ENCODE results near the gene CADM1.

CADM1 gene

GRCh38 chr11:115168229-115168671, 336.0 kb downstream of the CADM1 start:
- DNase-seq, result no peak

DNA sequence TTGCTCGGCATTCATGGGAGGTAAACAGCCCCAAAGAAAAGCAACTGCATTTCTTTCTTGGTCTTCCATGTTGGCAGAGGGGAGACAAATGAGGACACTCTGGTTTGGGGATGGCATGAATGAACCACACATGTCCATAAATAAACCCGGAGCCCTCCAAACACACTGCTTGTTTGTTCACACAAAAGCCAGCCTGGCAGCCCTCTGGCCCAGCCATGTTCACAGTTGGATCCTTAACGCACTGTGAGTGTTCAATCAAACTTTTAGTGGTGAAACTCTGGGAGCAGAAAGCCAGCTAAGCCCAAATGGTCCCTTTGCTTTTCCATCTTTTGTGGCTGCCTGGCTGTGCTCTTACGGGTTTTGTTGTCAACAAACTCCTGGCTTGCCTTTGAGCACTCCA, 336.8 kb downstream of the CADM1 start:
- DNase-seq, result no peak

- no peak for DNase-seq
Measured at GRCh38 chr11:115166820-115167219, 337.4 kb downstream of the CADM1 start.

- no peak for DNase-seq
Measured at GRCh38 chr11:115164774-115165173, 339.4 kb downstream of the CADM1 start.

GRCh38 chr11:115162919-115163318, 341.3 kb downstream of the CADM1 start:
- DNase-seq, result no peak

- DNase-seq, result no peak
Measured at GRCh38 chr11:115161876-115162275, 342.3 kb downstream of the CADM1 start.

DNA sequence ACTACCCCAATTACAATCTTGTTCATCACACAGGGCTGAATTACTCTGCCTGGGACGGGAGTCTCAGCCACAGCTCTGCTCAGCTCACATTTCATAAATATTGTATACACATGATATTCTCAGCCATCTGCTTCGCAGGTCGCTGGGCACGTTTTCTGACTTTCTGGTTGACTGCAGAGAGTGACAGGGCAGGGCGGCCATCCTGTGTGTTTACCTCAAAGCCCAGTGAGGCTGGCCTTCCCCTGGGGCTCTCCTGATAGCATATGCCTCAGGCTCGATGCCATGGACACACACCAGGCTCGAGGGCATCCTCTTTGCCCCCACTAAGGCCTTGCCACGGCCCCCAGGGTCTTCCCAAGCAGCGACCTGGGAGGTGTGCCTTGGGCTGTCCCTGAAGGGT, 345.0 kb downstream of the CADM1 start:
- DNase-seq, result no peak

DNA sequence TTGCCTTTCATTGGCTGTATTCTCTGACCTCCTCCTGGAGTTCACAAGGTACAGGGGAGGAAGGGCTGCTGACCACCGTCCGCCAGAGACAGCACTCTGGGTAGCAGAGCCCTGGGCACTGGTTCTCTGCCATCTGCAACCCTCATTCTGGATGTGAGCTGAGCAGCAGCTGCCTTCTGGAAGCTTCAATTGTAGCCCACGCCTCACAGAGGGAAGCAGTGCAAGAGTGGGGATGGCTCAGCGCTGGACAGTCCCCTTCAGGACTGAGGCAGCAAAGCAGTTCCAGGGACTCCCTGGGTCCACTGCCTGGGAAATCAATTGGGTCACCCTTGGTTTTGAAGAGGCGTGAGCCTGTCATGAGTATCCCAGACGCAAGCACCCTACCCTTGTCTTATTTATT, 346.2 kb downstream of the CADM1 start:
- no peak for DNase-seq

DNA sequence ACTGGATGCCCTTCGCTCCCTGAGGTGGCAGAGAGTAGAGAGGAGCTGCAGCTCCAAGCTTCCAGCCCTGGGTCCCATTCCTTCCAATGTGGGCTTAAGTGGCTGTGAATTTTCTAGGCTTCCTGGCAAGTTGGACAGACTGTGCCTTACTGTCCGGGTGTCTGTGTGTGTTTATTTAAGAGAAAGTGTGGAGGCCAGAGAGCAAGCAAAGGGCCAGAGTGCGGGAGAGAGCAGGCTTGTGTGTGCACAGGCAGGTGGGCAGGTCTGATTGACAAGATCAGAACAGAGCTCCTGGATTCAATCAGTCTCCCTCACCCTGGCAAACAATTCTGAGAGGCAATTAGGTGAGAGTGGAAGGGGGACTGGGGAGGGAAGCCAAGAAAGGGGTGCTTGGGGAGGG, 347.0 kb downstream of the CADM1 start:
- no peak for DNase-seq

- no peak for DNase-seq
Measured at GRCh38 chr11:115155978-115156377, 348.2 kb downstream of the CADM1 start.

- DNase-seq, result no peak
Measured at GRCh38 chr11:115155320-115155719, 348.9 kb downstream of the CADM1 start.

GRCh38 chr11:115154355-115154736, 349.9 kb downstream of the CADM1 start:
- DNase-seq, result no peak

DNA sequence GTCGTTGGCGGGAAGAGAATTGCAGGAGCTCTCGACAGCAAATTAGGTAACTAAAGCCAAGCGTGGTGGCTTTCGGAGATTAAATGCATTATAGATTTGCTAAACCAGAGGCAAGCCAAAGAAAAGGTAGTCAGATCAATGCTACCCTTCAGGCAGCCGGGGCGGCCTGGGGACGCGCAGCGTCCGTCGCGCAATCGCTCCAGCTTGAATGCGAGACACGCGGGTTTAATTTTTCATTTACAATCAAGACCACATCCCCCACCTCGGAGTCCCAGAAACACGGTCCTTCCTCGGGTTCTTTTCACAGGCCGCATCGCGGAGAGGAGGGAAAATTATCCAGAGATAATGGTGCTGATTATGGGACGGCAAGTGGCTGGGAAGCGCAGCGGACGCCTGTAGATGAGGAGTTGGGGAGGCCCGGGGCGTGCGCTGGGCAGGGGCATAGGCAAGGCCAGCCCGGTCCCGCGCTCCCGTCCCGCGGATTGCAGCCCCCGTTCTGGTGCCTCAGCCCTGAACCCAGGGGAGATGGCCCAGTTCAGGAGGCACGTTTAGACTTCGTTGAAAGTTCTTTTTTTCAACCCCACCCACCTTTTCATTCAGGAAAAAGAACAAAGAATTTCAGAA, 350.4 kb downstream of the CADM1 start:
- no peak for DNase-seq

DNA sequence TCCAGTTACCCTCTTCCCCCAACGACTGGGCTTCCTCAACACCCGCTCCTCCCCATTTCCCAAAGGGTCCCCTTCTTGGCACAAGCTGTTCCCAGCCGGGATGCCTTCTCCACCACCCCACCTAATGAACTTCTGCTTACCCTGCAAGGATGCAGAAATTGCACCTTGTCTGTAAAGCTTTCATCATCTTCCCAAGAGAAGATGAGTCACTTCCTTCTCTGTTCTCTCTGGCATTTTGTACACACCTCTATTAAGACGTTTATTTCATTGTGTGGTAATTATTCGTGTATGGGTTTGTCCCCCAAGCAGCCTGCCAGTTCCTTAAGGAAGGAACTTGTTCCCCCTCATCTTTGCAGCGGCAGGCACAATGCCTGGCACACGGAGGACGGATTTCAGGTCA, 351.1 kb downstream of the CADM1 start:
- no peak for DNase-seq

- no peak for DNase-seq
Measured at GRCh38 chr11:115151010-115151409, 353.2 kb downstream of the CADM1 start.

- no peak for DNase-seq
Measured at GRCh38 chr11:115148691-115149090, 355.5 kb downstream of the CADM1 start.

- DNase-seq, result no peak
Measured at GRCh38 chr11:115148101-115148500, 356.1 kb downstream of the CADM1 start.

DNA sequence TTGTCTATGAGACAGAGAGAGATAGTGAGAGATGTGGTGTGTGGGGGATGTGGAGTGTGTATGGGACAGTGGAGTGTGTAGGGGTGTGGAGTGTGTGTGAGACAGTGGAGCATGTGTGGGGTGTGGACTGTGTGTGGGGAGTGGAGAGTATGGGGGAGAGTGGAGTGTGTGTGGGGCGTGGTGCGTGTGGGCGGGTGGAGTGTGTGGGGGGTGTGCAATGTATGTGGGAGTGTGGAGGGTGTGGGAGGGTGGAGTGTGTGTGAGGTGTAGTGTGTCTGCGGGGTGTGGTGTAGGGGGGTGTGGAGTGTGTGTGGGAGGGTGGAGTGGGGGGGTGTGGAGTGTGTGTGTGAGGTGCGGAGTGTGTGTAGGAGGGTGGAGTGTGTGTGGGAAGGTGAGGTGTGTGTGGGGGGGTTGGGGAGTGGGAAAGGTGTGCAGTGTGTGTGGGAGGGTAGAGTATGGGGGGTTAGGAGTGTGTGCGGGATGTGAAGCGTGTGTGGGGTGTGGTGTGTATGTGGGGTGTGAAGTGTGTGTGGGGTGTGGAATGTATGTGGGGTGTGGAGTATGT, 356.9 kb downstream of the CADM1 start:
- no peak for DNase-seq

DNA sequence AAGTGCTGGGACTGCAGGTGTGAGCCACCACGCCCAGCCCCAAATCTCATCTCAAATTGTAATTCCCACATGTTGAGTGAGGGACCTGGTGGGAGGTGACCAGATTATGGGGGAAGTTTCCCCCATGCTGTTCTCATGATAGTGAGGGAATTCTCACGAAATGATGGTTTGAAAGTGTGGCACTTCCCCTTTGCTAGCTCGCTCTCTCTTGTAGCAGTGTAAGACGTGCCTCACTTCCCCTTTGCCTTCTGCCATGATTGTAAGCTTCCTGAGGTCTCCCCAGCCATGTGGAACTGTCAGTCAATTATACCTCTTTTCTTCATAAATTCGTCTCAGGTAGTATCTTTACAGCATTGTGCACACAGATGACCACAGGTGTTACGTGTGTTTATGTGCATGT, 357.8 kb downstream of the CADM1 start:
- no peak for DNase-seq

DNA sequence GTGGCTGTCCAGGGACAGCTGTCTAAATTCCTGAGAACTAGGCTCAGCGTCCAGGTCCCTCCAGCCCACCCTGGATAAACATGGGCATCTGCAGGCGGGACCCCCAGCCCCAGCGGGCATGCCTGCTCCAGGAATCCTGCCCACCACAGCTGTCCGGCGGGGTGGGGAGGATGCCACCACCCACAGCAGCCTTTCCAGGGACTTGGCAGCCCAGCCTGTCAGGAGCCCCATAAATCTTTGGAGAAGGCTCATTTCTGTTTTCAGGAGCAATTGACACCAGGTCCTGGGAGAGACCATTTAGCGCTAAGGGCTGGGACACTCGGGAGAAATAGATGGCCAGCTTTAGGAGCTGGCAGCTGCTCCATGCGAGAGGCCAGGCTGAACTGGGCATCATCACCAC, 358.9 kb downstream of the CADM1 start:
- DNase-seq, result no peak

DNA sequence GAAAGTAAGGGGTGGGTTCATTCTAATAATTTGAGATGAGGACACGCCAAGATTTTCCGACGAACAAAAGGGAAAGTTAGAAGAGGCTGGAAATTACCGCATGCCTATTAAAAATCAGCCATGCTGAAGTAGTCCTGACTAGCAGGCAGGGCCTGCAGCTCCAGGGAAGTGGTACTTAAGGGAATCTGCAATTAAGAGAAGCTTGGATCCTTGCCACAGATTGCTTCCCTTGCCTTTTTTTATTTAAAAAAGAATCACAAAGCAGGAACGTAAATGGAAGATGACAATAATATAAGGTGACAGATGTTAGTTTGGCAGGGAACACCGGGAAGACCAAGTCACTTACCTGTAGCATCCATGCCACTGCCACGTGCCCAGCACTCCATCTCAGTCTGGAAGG, 359.3 kb downstream of the CADM1 start:
- DNase-seq, result no peak

DNA sequence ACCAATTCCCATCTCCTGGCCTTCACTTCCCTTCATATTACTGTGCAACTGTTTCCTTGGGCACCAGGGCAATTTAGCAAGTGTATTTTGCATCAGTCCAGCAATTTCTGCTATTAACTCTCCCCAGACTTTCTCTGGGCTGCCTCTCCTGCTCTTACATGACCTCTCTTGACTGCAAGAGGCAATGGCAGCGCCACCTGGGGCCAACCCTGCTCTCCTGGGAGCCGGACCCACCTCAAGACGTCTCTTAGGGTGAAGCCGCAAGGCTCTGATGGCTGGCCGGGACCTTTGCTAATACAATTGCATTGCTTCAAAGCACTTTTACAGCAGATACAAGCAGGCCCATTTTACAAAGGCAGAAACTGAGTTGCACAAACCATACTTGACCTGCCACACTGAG, 360.2 kb downstream of the CADM1 start:
- no peak for DNase-seq

- DNase-seq, result no peak
Measured at GRCh38 chr11:115141231-115142114, 362.7 kb downstream of the CADM1 start.

DNA sequence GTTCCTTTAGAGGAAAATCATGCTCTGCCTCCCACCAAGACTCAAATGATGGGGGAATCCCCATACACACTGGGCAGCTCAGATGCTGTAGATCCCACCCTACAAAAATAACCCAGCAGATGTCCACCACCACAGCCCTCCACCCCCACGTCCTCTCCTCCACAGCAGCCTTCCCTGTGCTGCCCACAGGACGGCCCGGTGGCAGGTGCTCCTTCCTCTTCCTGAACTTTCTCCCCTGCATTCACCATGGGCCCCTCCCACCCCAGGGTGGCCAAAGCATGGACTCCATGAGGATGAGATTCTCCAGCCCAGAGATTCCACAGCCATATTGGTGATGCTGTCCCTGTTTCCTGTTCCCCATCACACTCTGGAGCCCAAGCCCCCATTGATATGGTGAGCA, 368.3 kb downstream of the CADM1 start:
- no peak for DNase-seq
